T-helper 9 cell (primary cell): ENCODE data around the gene PRR23E.

Experiments used
- DNase-seq: peaks from one replicate; pipeline ENCODE4 v3.0.0-alpha.2; 2020

PRR23E gene

DNA sequence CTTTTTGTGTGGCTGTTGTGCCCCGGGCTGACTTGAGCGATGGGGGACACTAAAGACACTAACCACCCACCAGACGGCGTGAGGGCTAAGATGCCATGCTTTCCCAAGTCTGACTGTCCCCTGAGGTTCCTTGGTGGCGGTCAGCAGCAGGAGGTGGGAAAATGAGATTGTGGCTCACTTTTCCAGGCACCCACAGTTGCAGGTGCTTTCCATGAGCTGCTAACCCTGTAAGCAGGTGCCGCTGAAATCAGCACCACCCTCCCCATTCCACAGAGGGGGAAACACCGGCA lies 17.7 kb downstream of the PRR23E start:
- DNase-seq = no peak

DNA sequence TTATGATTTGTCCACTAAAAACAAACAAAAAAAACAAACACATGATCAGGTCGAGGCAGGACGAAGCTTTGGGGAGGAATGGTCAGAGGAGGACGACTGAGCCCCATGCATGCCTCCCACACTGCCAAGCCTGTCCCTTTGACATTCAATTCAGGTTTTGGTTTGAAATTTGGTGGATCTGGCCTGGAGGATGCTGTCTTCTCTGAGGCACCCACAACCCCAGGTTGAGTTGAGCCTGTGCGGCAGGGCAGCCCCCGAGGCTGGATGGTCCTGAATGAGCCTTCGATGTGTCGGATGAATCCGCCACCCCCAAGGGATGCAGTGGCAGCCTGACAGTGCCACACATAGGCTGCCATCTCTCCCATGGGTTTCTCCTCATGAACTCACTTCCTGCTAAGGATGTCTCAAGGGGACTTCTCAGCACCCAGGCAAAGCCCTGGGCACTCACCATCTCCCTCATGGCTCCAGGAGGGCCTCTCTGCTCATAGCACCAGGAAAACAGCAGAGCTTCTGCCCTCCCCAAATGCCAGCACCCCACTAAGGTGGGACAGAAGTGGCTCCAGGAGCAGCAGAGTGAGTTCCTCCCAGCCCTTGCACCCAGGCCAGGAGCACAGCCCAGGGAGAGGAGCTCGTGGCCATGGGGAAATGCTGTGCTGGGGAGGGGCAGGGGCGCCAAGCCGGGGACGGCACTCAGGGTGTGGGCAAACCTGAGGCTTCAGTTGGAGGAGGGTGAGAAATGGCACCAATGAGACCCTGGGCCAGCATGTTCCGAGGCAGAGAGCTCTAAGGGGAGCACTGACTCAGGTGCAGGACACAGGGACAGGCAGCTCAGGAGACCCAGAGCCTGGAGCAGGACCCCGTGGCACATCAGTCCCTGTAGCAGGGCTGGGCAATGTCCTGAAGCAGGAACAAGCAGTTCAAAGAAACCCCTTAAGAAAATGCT lies 18.5 kb downstream of the PRR23E start:
- DNase-seq = no peak

DNA sequence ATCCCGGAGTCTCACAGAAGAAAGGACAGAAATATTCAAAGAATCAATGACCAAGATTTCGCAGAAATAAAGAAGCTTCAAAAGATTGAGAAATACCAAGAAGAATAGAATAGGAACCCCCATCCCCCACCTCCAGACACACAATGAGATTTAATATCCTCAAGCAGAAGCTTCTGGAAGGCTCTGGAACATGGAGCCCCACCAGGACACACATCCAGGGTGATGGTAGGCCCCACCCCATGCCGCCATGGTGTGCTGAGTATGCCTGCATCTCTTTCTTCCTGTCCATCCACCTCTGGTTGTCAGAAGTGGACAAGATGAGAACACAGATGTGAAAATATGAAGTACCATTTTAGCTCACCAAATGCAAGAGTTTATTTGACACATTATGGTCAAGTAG lies 19.3 kb downstream of the PRR23E start:
- no peak for DNase-seq

- no peak for DNase-seq
Measured at GRCh38 chr3:127212711-127213110, 19.8 kb downstream of the PRR23E start.

DNA sequence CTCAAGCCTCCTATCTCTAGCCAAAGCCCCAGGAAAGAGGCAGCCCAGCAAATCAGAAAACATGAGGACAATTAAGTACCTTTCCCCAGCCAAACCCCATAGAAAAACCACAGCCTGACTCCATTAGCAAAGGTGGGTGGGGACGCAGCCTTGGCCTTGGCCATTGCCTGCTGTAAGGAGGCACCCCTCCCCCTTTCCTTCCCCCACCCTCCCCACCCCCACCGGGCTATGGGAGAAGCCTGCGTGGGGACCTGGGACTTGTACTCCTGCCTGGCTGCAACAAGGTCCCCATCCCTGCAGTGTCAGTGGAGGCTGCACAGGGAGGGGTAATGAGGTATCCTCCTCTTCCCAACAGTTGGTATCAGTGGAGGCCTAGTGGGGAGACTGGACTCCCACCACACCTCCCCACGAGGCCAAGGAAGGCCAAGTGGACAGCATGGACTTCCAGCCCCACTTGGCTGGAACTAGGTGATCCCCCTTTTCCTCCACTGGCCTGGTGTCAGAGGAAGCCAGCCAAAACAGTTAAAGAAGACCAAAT lies 20.5 kb downstream of the PRR23E start:
- DNase-seq = no peak

GRCh38 chr3:127214975-127215374 lies 22.0 kb downstream of the PRR23E start:
- DNase-seq = no peak

- no peak for DNase-seq
Measured at GRCh38 chr3:127215714-127216414, 22.9 kb downstream of the PRR23E start.

DNA sequence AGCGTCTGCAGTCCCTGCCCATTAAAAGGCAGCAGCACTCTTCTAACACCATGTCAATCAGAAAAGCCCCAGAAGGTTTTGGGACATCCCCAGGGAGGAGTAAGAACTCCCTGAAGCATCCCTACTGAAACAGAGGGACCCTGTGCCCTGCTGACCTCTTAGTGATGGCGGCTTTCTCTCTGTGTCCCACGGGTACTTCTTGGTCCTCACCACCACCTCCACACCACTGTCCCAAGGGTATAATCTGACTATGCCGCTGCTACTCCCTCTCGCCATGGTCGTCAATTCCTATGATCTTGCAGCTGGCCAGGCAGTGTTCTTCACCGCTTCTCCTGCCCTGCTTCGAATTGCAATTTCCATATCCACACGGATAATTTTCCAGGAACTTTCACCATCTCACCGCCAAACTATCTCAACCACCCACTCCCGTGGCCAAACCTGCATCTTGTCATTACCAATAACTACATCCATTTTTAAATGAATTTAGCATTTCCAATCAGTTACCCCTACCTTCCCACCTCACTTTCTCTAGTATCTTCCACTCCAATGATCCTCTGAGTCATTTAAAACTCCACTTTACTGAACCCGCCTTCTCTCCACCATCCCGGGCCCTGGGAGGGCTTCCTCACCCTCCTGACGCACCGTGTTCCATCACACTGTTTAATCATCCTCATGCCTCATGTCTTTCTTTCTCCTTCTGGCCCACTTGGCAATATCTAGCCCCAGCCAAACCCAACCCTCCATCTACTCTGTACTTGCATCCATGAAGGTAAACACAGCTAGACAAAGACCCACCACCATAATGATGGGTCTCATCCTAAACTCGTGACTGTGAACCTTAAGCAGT lies 23.7 kb downstream of the PRR23E start:
- no peak for DNase-seq

- DNase-seq = no peak
Measured at GRCh38 chr3:127217596-127218453, 24.9 kb downstream of the PRR23E start.

- no peak for DNase-seq
Measured at GRCh38 chr3:127218454-127218922, 25.6 kb downstream of the PRR23E start.

DNA sequence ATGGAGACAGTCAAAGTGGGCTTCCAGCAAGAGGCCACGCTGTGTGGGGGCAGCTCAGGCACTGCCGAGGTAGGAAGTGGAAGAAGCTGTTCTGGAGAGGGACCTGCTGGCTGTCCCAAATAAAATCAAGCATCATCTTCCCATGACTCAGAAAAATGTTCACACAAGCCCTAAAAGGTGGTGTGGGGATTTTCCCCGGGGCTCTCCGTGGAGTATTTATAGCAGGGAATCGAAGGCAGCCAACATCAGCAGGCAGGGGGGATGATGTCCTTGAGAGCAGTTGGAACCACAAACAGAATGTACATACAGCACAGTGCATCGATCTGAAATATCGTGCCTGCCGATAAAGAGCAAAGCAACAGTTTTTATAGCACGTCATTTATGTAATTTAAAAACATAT lies 27.6 kb downstream of the PRR23E start:
- no peak for DNase-seq

- no peak for DNase-seq
Measured at GRCh38 chr3:127221037-127221436, 28.1 kb downstream of the PRR23E start.

- no peak for DNase-seq
Measured at GRCh38 chr3:127221446-127222035, 28.6 kb downstream of the PRR23E start.

- no peak for DNase-seq
Measured at GRCh38 chr3:127222163-127222562, 29.2 kb downstream of the PRR23E start.

GRCh38 chr3:127222664-127223063 lies 29.7 kb downstream of the PRR23E start:
- DNase-seq = no peak

GRCh38 chr3:127224118-127224517 lies 31.2 kb downstream of the PRR23E start:
- DNase-seq = no peak

GRCh38 chr3:127226457-127226856 lies 33.5 kb downstream of the PRR23E start:
- no peak for DNase-seq

GRCh38 chr3:127226946-127227842 lies 34.3 kb downstream of the PRR23E start:
- no peak for DNase-seq

- no peak for DNase-seq
Measured at GRCh38 chr3:127228866-127229265, 35.9 kb downstream of the PRR23E start.

DNA sequence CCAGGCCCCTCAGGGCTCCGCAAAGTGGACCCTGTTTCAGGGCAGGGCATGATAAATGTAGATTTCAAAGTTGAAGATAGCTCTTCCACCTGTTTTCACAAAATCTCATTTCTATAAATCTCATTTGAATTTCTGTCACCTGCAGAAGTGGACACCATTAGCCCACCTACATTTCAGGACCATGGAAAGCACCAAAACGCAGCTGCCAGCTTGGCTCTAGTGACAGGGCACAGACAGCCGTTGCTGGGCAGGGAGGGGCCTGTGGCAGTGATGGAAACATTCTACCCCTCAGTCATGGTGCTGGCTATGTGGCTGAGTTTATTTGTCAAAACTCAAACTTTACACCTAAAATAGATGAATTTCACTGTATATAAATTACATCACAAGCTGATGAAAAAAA lies 40.4 kb downstream of the PRR23E start:
- no peak for DNase-seq
